IMR-90 (cell line): ENCODE measurements around the gene GPR137. TPM values are rescaled to one million over a fixed set of nuclear protein-coding genes. Genes with fewer than 3 reads are reported as not detected.

Experiments
- ATAC-seq: fragments of 200-7000 bp; cut with Tn5 transposase; 2 replicates; pipeline ENCODE4 v1.9.1; 2020; ENCODE audit warnings: low read depth, mild to moderate bottlenecking, moderate library complexity
- BruUV-seq: library from RNA; stranded (reverse); fragments of 400-500 nt; replicated peaks from 2 replicates; lab custom pipeline; 2021; lab: Mats Ljungman, UMichigan
- CTCF ChIA-PET: fragments of 300-600 bp; formaldehyde crosslinking; extraction: SDS; loops from one replicate; lab custom pipeline; 2021; ENCODE audit warnings: antibody characterized with exemption; lab: Yijun Ruan, JAX
- POLR2A ChIA-PET: fragments of 300-600 bp; sonication (Branson Sonifier 250); formaldehyde crosslinking; loops from one replicate; lab custom pipeline; 2022; ENCODE audit warnings: antibody characterized with exemption; ENCODE audit not compliant: unreplicated experiment; lab: Charles Lee
- DNase-seq: peaks from one replicate; pipeline ENCODE4 v3.0.0; 2013
- H2AFZ ChIP-seq: replicated peaks from 2 replicates; pipeline ENCODE3; 2013; ENCODE audit warnings: low read length, mild to moderate bottlenecking; ENCODE audit not compliant: poor library complexity
- H2AK5ac ChIP-seq: 2 replicates; pipeline ENCODE4 v1.6.1; 2013; ENCODE audit warnings: low read depth, low read length, inconsistent platforms
- H2AK9ac ChIP-seq: replicated peaks from 2 replicates; pipeline ENCODE3; 2013; ENCODE audit warnings: mild to moderate bottlenecking, low read depth, low read length, moderate library complexity; ENCODE audit not compliant: poor library complexity
- H2BK120ac ChIP-seq: 2 replicates; pipeline ENCODE4 v1.6.1; 2013; ENCODE audit warnings: low read depth, low read length, inconsistent platforms
- H2BK15ac ChIP-seq: 3 replicates; pipeline ENCODE4 v1.6.1; 2013; ENCODE audit warnings: low read depth, low read length, inconsistent platforms
- H2BK20ac ChIP-seq: 2 replicates; pipeline ENCODE4 v1.6.1; 2013; ENCODE audit warnings: low read depth, mild to moderate bottlenecking, inconsistent platforms, low read length, moderate library complexity
- H2BK5ac ChIP-seq: 2 replicates; pipeline ENCODE4 v1.6.1; 2013; ENCODE audit warnings: mild to moderate bottlenecking, low read depth, low read length, inconsistent platforms; ENCODE audit not compliant: poor library complexity, severe bottlenecking
- H3K14ac ChIP-seq: replicated peaks from 2 replicates; pipeline ENCODE4 v1.6.1; 2013; ENCODE audit warnings: low read depth, low read length, inconsistent platforms
- H3K18ac ChIP-seq: 2 replicates; pipeline ENCODE4 v1.6.1; 2013; ENCODE audit warnings: low read depth, low read length, control low read depth
- H3K23ac ChIP-seq: 2 replicates; pipeline ENCODE4 v1.6.1; 2013; ENCODE audit warnings: low read depth, low read length, inconsistent platforms
- H3K27ac ChIP-seq: 2 replicates; pipeline ENCODE4 v1.5.1; 2013; ENCODE audit warnings: mild to moderate bottlenecking, control low read depth, low read length; ENCODE audit not compliant: insufficient read depth
- H3K27me3 ChIP-seq: 2 replicates; pipeline ENCODE4 v1.6.1; 2013; ENCODE audit warnings: low read length; ENCODE audit not compliant: control insufficient read depth, insufficient read depth
- H3K36me3 ChIP-seq: 2 replicates; pipeline ENCODE4 v1.6.1; 2013; ENCODE audit warnings: low read length, mixed read lengths; ENCODE audit not compliant: control insufficient read depth, insufficient read depth
- H3K4ac ChIP-seq: 2 replicates; pipeline ENCODE4 v1.6.1; 2013; ENCODE audit warnings: low read depth, low read length, inconsistent platforms
- H3K4me1 ChIP-seq: 2 replicates; pipeline ENCODE4 v1.6.1; 2013; ENCODE audit warnings: low read length, mixed read lengths; ENCODE audit not compliant: control insufficient read depth, insufficient read depth
- H3K4me2 ChIP-seq: 2 replicates; pipeline ENCODE4 v1.6.1; 2013; ENCODE audit warnings: low read depth, mild to moderate bottlenecking, control low read depth, low read length, moderate library complexity
- H3K4me3 ChIP-seq: 2 replicates; pipeline ENCODE4 v1.5.1; 2013; ENCODE audit warnings: low read depth, mild to moderate bottlenecking, control low read depth, low read length, moderate library complexity; ENCODE audit not compliant: insufficient read depth
- H3K56ac ChIP-seq: 2 replicates; pipeline ENCODE4 v1.6.1; 2013; ENCODE audit warnings: low read length, inconsistent platforms; ENCODE audit not compliant: insufficient read depth; ENCODE audit errors: extremely low read depth
- H3K79me1 ChIP-seq, 2 experiments: 2 replicates each; pipeline ENCODE4 v1.6.1; 2013; ENCODE audit warnings: low read length in 2 of 2, inconsistent platforms in 1 of 2, low read depth in 1 of 2
- H3K9ac ChIP-seq: 2 replicates; pipeline ENCODE4 v1.6.1; 2013; ENCODE audit warnings: low read depth, low read length, control low read depth
- H3K9me1 ChIP-seq: 2 replicates; pipeline ENCODE4 v1.6.1; 2013; ENCODE audit warnings: low read length, inconsistent platforms; ENCODE audit not compliant: insufficient read depth
- H3K9me3 ChIP-seq: 2 replicates; pipeline ENCODE4 v1.6.1; 2013; ENCODE audit warnings: low read length; ENCODE audit not compliant: control insufficient read depth, insufficient read depth
- H4K20me1 ChIP-seq: 2 replicates; pipeline ENCODE4 v1.6.1; 2013; ENCODE audit warnings: low read length, inconsistent platforms; ENCODE audit not compliant: insufficient read depth
- H4K5ac ChIP-seq: 2 replicates; pipeline ENCODE4 v1.6.1; 2013; ENCODE audit warnings: mild to moderate bottlenecking, low read depth, low read length, control low read depth
- H4K8ac ChIP-seq, 2 experiments: 2 replicates each; pipeline ENCODE4 v1.6.1; 2013; ENCODE audit warnings: low read depth in 2 of 2, low read length in 2 of 2, control low read depth in 1 of 2, inconsistent platforms in 1 of 2
- H4K91ac ChIP-seq: 2 replicates; pipeline ENCODE4 v1.6.1; 2013; ENCODE audit warnings: low read depth, low read length, inconsistent platforms; ENCODE audit not compliant: insufficient read depth
- CEBPB ChIP-seq: IDR thresholded peaks from 2 replicates; pipeline ENCODE4 v1.6.1; 2012; ENCODE audit warnings: low read depth, low read length, improper control_type of control experiment
- CHD1 ChIP-seq: IDR thresholded peaks from 2 replicates; pipeline ENCODE4 v1.6.1; 2012; ENCODE audit warnings: low read depth, low read length, improper control_type of control experiment
- CTCF ChIP-seq: conservative IDR thresholded peaks from 2 replicates; pipeline ENCODE4 v1.5.1; 2012; ENCODE audit warnings: mild to moderate bottlenecking, low read depth, low read length, improper control_type of control experiment
- FOS ChIP-seq: fragments of 150-350 bp; IDR thresholded peaks from 2 replicates; pipeline ENCODE4 v1.6.1; 2016; ENCODE audit warnings: low read depth, low read length
- MAFK ChIP-seq: IDR thresholded peaks from 2 replicates; pipeline ENCODE4 v1.6.1; 2012; ENCODE audit warnings: low read depth, low read length, improper control_type of control experiment
- POLR2A ChIP-seq: IDR thresholded peaks from 2 replicates; pipeline ENCODE4 v1.6.1; 2012; ENCODE audit warnings: mild to moderate bottlenecking, low read depth, low read length
- RAD21 ChIP-seq: IDR thresholded peaks from 2 replicates; pipeline ENCODE4 v1.6.1; 2012; ENCODE audit warnings: low read length, improper control_type of control experiment
- SMC3 ChIP-seq: fragments of 150-350 bp; IDR thresholded peaks from 2 replicates; pipeline ENCODE4 v1.6.1; 2016; ENCODE audit warnings: low read depth, mild to moderate bottlenecking, antibody characterized with exemption, low read length, moderate library complexity
- USF2 ChIP-seq: fragments of 150-350 bp; IDR thresholded peaks from 2 replicates; pipeline ENCODE4 v1.6.1; 2017; ENCODE audit warnings: mild to moderate bottlenecking, antibody characterized with exemption, low read length, low read depth
- WGBS, 2 experiments: methylation state at CpG; one replicate each; pipeline versions ENCODE4 v1.1.5 to v1.1.7; 2013; ENCODE audit warnings: missing lambda C conversion rate in 2 of 2; ENCODE audit not compliant: insufficient read length in 1 of 2; ENCODE audit errors: extremely low coverage in 2 of 2; 5-methylcytosine and 5-hydroxymethylcytosine counted together
- dilution Hi-C: fragments of 300-500 bp; cut with HindIII; formaldehyde crosslinking; loops from one replicate; pipeline ENCODE4 v1.14.3; 2018; ENCODE audit warnings: low sequenced_read_pairs; ENCODE audit not compliant: unreplicated experiment
- in situ Hi-C: fragments of 300-500 bp; cut with MboI; formaldehyde crosslinking; loops from 3 replicates; pipeline ENCODE4 v1.14.3; 2019; ENCODE audit warnings: low sequenced_read_pairs, inconsistent platforms, mixed read lengths
- intact Hi-C: fragments of 100-400 bp; cut with micrococcal nuclease; formaldehyde crosslinking; loops from 2 replicates; pipeline ENCODE4 v1.10.0; 2022
- polyA plus RNA-seq, 3 experiments: library from polyadenylated mRNA; depleted of rRNA; stranded (reverse); fragments of >200 nt; gene quantifications; 2 replicates each; pipeline ENCODE4 v1.2.3, GENCODE V29; 2012; ENCODE audit warnings: low replicate concordance in 1 of 3
- total RNA-seq: library from RNA; depleted of rRNA; stranded (reverse); fragments of >200 nt; gene quantifications from 2 replicates; pipeline ENCODE4 v1.2.3, GENCODE V29; 2012

GPR137 gene
- total and polyA plus RNA-seq, 2 of the 4 experiments (the other 2 are of a cell fraction) = 3.6 to 26.0 TPM

- no peaks in the 10 kb centered on the region for H3K9me3 ChIP-seq
- 0 out of 2 replicates have a peak, but pooled peaks cover 5% of the 10 kb centered on the region for H3K9me1 ChIP-seq
- H3K27ac ChIP-seq = no peak overlapping the region
- no peak overlapping the region for H2AK9ac ChIP-seq
- H4K8ac ChIP-seq = no peak overlapping the region
- no peak overlapping the region for H2BK20ac ChIP-seq
- no peak overlapping the region for H3K14ac ChIP-seq
- H2BK15ac ChIP-seq = no peak overlapping the region
- H3K36me3 ChIP-seq = peaks cover 44% of the 10 kb centered on the region
- CTCF ChIA-PET = no interaction called here
- H2BK5ac ChIP-seq = no peak overlapping the region
- dilution Hi-C loops = no loop called here
- no peak overlapping the region for H3K4me2 ChIP-seq
- no peak overlapping the region for H3K4me3 ChIP-seq
- H2AFZ ChIP-seq = no peak overlapping the region
- H3K23ac ChIP-seq = no peak overlapping the region
- H2AK5ac ChIP-seq = no peak overlapping the region
- H3K4ac ChIP-seq = no peak overlapping the region
- peaks cover 16% of the 10 kb centered on the region for H3K4me1 ChIP-seq
- no peak overlapping the region for H4K91ac ChIP-seq
- ATAC-seq = no peak
- H3K27me3 ChIP-seq = no peaks in the 10 kb centered on the region
- no TSS peak for BruUV-seq
- TF ChIP-seq USF2 (no peak), POLR2A (no peak), MAFK (no peak), CEBPB (no peak), RAD21 (no peak), CTCF (no peak), CHD1 (no peak), FOS (no peak), SMC3 (no peak)
- WGBS, 2 experiments = 92% methylated on average over 8 of the region's 10 CpGs; no CpG with 5 or more reads in 1 of the 2 experiments
- no peak overlapping the region for H4K5ac ChIP-seq
- H4K20me1 ChIP-seq = no peaks in the 10 kb centered on the region
- no peak overlapping the region for H3K18ac ChIP-seq
- H3K56ac ChIP-seq = no peak overlapping the region
- in situ Hi-C loops = no loop called here
- intact Hi-C loops = no loop called here
- H3K9ac ChIP-seq = no peak overlapping the region
- POLR2A ChIA-PET = interaction anchor here (0.5 kb wide), 1 partner anchor 12 kb away, joined by 3 read pairs; no protein-coding TSS in a partner anchor
- DNase-seq = no peak
- peaks cover 4 to 35% of the 10 kb centered on the region in 2 experiments; a peak in 2 of 4 replicates for H3K79me1 ChIP-seq
- H2BK120ac ChIP-seq = no peak overlapping the region
Measured at GRCh38 chr11:64264371-64264852, 21.2 kb upstream of the GPR137 start.
